HG03439 (cell line): ENCODE results near the gene GJA3.

Experiments
- ATAC-seq: cut with Tn5 transposase; IDR thresholded peaks from one replicate; pipeline ENCODE4 v1.9.1; 2021; ENCODE audit warnings: mild to moderate bottlenecking, moderate library complexity; ENCODE audit not compliant: unreplicated experiment

Gene GJA3

GRCh38 chr13:20160306-20161274 lies at the start of gene GJA3:
GJA3 (minus strand) TSS chr13:20161052; CDS start chr13:20143288, 17,764 bp downstream.
- ATAC-seq = peak; percentile 48

- ATAC-seq = no peak
Observed at GRCh38 chr13:20209948-20210347, 49.1 kb upstream of the GJA3 start.

DNA sequence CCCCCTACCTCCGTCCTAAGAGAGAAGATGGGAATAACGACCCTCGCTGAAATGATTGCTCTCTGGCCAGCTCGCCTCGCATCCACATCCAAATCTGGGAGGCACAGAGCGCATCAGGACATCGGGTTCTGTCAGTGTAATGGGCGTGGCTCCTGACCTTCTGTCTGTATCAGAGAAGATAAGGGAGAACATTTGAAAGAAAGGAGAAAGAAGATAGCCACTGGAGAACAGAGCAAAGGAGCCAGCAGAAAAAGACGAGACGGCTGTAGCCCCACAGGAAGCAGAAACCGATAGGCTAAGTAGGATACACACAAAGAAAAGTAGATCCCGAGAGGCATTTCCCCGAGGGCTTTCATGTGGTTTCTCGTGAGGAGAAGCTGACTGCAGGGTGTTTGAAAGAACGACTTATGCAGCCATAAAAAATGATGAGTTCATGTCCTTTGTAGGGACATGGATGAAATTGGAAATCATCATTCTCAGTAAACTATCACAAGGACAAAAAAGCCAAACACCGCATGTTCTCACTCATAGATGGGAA lies 45.9 kb upstream of the GJA3 start:
- ATAC-seq = no peak

GRCh38 chr13:20206065-20206697 lies 45.3 kb upstream of the GJA3 start:
- no peak for ATAC-seq

- ATAC-seq = no peak
Observed at GRCh38 chr13:20198781-20199180, 37.9 kb upstream of the GJA3 start.

DNA sequence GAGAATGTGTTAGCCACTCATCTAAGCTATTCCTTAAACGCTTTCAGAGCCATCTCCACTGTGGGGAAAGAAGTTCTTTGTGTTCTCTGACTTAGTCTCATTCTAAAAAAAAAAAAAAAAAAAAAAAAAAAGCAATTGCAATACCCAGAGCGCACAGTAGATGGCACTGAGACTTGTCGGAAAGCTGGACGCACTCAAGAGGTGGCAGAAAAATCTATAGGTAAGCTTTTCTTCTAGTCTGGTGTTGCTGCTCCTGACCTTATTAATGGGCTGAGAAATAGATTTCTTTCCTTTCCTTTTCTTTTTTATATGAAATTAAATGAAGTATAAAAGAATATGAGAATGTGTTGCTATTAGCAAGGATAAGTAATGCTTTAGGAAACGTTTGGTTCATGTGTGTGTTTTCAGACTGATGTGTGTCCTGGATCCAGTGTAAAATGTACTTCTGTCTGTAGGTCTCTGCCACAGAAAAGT lies 36.5 kb upstream of the GJA3 start:
- no peak for ATAC-seq

DNA sequence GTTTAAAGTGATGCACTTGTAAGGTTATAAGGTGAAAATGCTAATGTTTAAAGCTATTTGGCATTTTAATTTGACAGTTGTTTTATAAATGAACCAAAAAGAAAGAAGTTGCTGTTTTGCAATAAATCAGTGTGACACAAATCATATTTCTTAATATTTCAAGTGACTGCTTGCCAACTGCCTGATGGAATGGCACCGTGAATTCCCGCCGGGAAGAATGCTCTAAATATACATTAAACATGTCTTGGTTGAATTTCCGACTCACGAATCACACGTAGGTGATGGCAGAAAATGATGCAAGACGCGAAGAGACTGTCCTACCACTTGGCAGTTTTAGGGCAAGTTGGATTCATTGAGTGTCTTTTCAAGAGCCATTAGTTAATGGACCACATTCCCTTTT lies 34.9 kb upstream of the GJA3 start:
- no peak for ATAC-seq

GRCh38 chr13:20193907-20194631 lies 33.2 kb upstream of the GJA3 start:
- no peak for ATAC-seq

GRCh38 chr13:20193162-20193906 lies 32.5 kb upstream of the GJA3 start:
- no peak for ATAC-seq

- no peak for ATAC-seq
Observed at GRCh38 chr13:20192836-20193161, 31.9 kb upstream of the GJA3 start, which contains the start of gene GJB2. GJB2 (minus strand) TSS chr13:20192938; CDS start chr13:20189581, 3,357 bp downstream.

DNA sequence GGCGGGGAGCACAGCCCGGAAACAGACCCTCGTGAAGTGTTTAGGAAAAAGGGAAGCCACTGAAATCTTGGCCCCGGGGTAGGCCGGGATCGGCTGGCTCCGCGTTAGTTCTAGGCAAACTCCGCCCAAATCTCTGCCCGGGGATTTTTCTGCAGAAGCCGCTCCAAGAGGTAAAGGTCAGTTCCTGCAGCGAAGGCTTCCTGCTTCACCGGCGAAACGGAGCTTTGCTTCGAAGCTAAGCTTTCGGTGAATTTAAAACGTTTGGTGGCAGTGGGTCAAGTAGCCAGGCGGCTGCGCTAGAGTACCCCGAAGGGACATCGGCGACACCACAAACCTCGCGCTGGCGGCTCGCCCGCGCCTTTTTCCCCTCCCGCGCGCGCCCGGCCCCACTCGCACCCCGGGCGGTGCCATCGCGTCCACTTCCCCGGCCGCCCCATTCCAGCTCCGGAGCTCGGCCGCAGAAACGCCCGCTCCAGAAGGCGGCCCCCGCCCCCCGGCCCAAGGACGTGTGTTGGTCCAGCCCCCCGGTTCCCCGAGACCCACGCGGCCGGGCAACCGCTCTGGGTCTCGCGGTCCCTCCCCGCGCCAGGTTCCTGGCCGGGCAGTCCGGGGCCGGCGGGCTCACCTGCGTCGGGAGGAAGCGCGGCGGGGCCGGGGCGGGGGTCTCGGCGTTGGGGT lies 31.4 kb upstream of the GJA3 start:
- ATAC-seq = no peak

DNA sequence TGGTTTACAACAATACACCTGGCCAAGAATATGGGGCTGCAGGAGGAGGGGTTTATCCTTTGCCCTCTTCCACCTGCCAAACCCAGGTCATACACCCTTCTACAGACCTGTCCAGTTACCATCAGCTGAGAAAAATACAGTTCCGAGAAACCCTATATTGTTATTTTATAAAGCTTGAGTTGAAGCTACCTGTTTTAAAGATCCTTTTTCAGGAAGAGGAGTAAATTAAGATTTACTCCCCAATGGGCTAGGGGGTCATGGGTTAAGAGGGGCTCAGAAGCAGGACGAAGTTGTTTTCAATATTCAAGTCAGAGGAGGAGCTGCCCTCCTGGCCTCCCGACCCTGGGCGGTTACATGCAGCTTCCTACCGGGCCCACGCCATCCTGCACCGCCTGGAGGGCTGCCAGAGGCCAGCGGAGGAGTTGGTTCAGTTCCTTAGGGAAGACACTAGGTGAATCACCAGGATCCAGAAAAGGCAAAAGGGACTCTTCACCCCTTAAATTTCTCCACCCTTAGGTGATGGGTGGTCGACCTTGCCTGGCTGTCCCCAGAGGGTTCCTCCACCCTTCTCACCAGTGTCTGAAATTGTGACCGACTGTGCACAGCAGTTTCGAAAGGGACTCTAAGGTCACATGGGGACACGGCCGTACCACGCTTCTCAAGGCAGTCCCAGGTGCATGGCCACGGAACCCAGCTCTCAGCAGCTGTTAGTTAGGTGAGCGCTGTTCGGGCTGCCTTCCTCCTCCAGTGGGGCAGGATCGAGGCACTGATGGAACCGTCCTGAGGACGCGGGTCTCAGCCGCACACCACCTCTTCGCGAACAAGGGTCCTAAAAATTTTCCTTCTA lies 30.7 kb upstream of the GJA3 start:
- ATAC-seq = no peak

GRCh38 chr13:20190481-20191310 lies 29.8 kb upstream of the GJA3 start:
- no peak for ATAC-seq

- no peak for ATAC-seq
Observed at GRCh38 chr13:20190076-20190475, 29.2 kb upstream of the GJA3 start.

- ATAC-seq = no peak
Observed at GRCh38 chr13:20188667-20189553, 28.1 kb upstream of the GJA3 start.

DNA sequence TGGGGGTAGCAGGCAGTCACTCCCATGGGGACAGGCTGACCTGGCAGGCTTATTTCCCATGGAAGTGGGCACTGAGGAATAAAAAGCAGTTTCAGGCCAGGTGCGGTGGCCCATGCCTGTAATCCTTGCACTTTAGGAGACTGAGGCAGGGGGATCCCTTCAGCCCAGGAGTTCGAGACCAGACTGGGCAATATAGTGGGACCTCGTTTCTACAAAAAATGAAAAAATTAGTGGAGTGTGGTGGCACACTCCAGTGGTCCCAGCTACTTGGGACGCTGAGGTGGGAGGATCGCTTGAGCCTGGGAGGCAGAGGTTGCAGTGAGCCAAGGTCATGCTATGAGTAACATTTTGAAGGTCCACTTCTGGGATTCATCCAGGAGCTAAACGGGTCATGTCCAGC lies 25.9 kb upstream of the GJA3 start:
- ATAC-seq = no peak
